RWPE2 (cell line): ENCODE results near the gene THSD4.

Experiments
- ATAC-seq: fragments of 200-7000 bp; cut with Tn5 transposase; 3 replicates; pipeline ENCODE4 v1.9.1; 2021; ENCODE audit warnings: low read depth
- DNase-seq: peaks from one replicate; pipeline ENCODE4 v3.0.0-alpha.2; 2020; ENCODE audit warnings: low spot score
- H3K27ac ChIP-seq: fragments of 450-650 bp; 2 replicates; pipeline ENCODE4 v1.5.1; 2017; ENCODE audit warnings: mild to moderate bottlenecking; ENCODE audit not compliant: poor library complexity, severe bottlenecking
- H3K27me3 ChIP-seq: fragments of 250-450 bp; sonication (Bioruptor Pico); 2 replicates; pipeline ENCODE4 v1.5.1; 2021; ENCODE audit warnings: mild to moderate bottlenecking, moderate library complexity; ENCODE audit not compliant: insufficient read depth, poor library complexity, severe bottlenecking
- H3K36me3 ChIP-seq: fragments of 250-450 bp; sonication (Bioruptor Pico); 2 replicates; pipeline ENCODE4 v1.5.1; 2020; ENCODE audit warnings: low read depth, mild to moderate bottlenecking, moderate library complexity
- H3K4me1 ChIP-seq: fragments of 250-450 bp; sonication (Bioruptor Pico); 2 replicates; pipeline ENCODE4 v1.5.1; 2021; ENCODE audit warnings: mild to moderate bottlenecking, moderate library complexity; ENCODE audit not compliant: insufficient read depth, poor library complexity, severe bottlenecking
- H3K4me3 ChIP-seq: fragments of 250-450 bp; sonication (Bioruptor Pico); 2 replicates; pipeline ENCODE4 v1.5.1; 2021; ENCODE audit warnings: mild to moderate bottlenecking, moderate library complexity; ENCODE audit not compliant: severe bottlenecking
- H3K9me3 ChIP-seq: fragments of 250-450 bp; sonication (Bioruptor Pico); 2 replicates; pipeline ENCODE4 v1.5.1; 2021; ENCODE audit warnings: mild to moderate bottlenecking, moderate library complexity; ENCODE audit not compliant: severe bottlenecking
- CTCF ChIP-seq: fragments of 450-650 bp; IDR thresholded peaks from one replicate; pipeline ENCODE4 v1.5.1; 2017; ENCODE audit warnings: mild to moderate bottlenecking, moderate library complexity; ENCODE audit not compliant: poor library complexity, severe bottlenecking

THSD4 gene

DNA sequence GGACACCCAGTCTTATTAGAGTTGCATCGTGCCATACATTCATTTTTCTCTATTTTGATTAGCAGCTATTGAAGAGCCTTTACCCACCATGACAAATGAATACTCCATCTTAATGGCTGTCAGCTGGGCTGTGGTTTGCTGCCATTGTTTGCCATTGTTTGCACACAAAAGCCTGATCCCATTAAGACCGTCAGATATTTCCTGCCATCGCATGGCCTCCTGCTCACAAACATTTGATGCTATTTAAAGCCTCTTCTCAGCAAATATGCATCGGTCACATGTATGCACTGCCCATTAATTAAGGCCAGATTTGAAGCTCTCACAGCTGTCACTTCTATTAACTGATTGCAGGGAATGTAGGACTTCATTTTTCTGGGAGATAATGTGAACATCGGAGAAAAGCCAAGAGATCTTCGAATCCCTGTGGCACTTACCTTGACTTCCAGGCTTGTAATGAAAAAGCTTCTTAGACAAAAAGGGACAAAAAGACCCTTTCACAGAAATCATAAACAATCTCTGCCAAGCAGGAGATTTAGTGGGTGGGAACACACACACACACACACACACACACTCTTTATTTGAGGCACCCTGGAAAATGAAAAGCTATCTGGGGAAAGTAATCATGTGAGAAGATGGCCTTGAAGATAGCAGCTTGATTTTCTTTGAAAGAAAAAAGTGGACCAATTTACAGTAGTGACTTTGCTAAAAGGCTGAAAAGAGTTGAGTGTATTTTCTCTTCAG, 519.7 kb downstream of the THSD4 start:
- no peak for TF ChIP-seq CTCF
- Histone ChIP-seq H3K4me1 (no peaks in the 10 kb centered on the region), H3K9me3 (no peaks in the 10 kb centered on the region), H3K4me3 (no peak overlapping the region), H3K27ac (no peak overlapping the region), H3K36me3 (no peaks in the 10 kb centered on the region), H3K27me3 (no peaks in the 10 kb centered on the region)
- no peak for DNase-seq
- no peak for ATAC-seq

DNA sequence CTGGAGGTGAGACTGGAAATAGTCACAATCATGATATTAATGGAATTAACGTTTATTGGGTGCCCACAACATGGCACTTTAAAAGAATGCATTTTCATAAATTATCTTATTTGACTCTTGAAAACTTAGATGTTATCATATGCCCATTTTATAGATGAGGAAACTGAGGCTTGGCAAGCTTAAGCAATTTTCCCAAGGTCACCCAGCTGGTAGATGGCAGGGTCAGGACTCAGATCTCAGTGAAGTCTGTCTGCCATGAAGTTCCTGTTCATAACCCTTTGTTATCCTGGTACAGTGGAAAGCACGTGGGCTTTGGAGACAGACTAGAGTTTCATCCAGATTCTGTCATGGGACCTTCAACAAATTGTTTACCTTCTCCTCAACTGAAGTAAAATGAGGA, 520.5 kb downstream of the THSD4 start:
- H3K4me3 ChIP-seq, result no peak overlapping the region
- H3K36me3 ChIP-seq, result no peaks in the 10 kb centered on the region
- H3K27me3 ChIP-seq, result no peaks in the 10 kb centered on the region
- H3K9me3 ChIP-seq, result no peaks in the 10 kb centered on the region
- H3K27ac ChIP-seq, result no peak overlapping the region
- TF ChIP-seq CTCF, result no peak
- DNase-seq (no peak), ATAC-seq (no peak)
- no peaks in the 10 kb centered on the region for H3K4me1 ChIP-seq

DNA sequence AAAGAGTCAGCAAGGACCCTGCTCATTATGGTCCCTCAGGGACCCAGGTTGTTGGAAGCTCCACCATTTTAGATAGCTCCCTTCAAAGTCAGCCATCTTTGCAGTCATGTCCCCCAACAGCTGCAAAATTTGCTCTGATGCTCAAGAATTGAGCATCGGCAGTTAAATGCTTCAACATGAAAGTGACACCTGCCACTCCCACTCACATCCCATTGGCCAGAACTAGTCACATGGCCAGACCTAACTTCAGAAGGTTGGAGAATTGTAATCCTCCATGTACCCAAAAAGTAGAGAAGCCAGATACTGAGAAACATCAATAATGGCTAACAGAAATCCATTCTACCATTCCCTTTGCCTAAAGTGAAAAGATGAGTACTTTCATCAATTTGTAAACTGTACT, 523.6 kb downstream of the THSD4 start:
- ATAC-seq (no peak), DNase-seq (no peak)
- Histone ChIP-seq H3K4me3 (no peak overlapping the region), H3K36me3 (no peaks in the 10 kb centered on the region), H3K27me3 (no peaks in the 10 kb centered on the region), H3K9me3 (no peaks in the 10 kb centered on the region), H3K4me1 (no peaks in the 10 kb centered on the region), H3K27ac (no peak overlapping the region)
- no peak for TF ChIP-seq CTCF

- no peaks in the 10 kb centered on the region for H3K36me3 ChIP-seq
- DNase-seq (no peak), ATAC-seq (no peak)
- no peak for TF ChIP-seq CTCF
- no peak overlapping the region for H3K27ac ChIP-seq
- H3K9me3 ChIP-seq, result no peaks in the 10 kb centered on the region
- no peaks in the 10 kb centered on the region for H3K27me3 ChIP-seq
- H3K4me1 ChIP-seq, result no peaks in the 10 kb centered on the region
- H3K4me3 ChIP-seq, result no peak overlapping the region
These were observed 524.2 kb downstream of the THSD4 start for GRCh38 chr15:71639471-71639870.

- DNase-seq, result no peak
- no peak for ATAC-seq
- H3K9me3 ChIP-seq, result no peaks in the 10 kb centered on the region
- no peaks in the 10 kb centered on the region for H3K4me1 ChIP-seq
- no peak for TF ChIP-seq CTCF
- H3K36me3 ChIP-seq, result no peaks in the 10 kb centered on the region
- H3K27me3 ChIP-seq, result no peaks in the 10 kb centered on the region
- H3K27ac ChIP-seq, result no peak overlapping the region
- no peak overlapping the region for H3K4me3 ChIP-seq
These were observed 528.6 kb downstream of the THSD4 start for GRCh38 chr15:71643918-71644317.
